GM19463 (cell line): ENCODE measurements around the gene CACNA1F.
A peak's percentile ranks its signal among the peaks of the same experiment; 100 is the strongest.

Experiments used
- ATAC-seq: cut with Tn5 transposase; IDR thresholded peaks from one replicate; pipeline ENCODE4 v1.9.1; 2021; ENCODE audit warnings: mild to moderate bottlenecking, moderate library complexity; ENCODE audit not compliant: unreplicated experiment

CACNA1F gene

GRCh38 chrX:49199906-49200771, 33.0 kb downstream of the CACNA1F start, which contains the start of gene SYP:
Gene SYP, minus strand, starts transcription at chrX:49200193. Its CDS starts 7 bp downstream, at chrX:49200186.
- peak; percentile 97 for ATAC-seq

DNA sequence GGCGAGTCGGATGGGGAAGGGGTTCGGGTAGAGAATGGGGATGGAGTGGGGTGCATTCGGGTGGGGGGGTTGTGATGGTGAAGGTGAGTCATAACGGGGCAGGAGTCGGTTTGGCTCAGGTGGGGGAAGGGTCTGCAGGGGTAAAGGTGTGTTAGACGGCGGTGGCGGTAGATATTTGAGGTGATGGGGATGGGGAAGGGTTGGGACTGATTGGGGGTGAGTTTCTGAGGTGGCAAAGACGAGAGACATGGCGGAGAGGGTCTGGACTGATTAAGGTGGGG, 33.9 kb downstream of the CACNA1F start:
- no peak for ATAC-seq

DNA sequence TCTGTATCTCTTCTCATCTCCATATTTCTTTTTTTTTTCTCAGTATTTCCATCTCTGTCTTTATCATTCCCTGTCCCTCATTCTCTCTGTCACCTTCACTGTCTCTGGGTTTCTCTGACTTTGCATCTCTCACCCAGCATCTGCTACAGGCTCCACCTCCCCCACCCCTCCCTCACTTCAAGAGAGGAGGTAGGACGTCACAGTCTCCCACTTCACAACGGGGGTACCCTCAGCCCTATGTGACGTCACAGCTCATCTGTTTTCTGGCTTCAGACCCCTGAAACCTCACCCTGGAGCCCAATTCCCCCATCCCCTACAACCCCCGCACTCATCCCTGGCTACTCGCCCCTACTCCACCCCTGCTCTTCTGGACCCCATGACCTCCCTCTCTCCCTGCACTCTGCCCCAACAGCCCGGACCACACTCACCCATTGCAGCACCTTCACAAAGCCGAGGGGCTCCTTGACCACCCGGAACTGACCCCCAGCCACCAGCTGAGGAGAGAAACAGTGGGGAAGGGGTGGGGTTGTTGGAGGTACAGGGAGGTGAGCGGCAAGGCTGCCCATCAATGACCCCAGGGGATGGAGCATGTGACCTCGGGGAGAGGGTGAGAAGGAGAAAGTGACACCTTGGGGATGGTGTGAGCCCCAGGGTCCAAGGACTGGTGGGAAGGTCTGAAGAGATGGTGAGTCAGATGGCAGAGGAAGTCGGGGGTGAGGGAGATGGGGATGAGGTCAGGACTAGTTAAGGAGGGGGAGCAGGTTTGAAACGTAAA, 34.4 kb downstream of the CACNA1F start:
- no peak for ATAC-seq

GRCh38 chrX:49197543-49198087, 35.5 kb downstream of the CACNA1F start:
- ATAC-seq: no peak

GRCh38 chrX:49193542-49193964, 39.6 kb downstream of the CACNA1F start:
- ATAC-seq: no peak

GRCh38 chrX:49192722-49193328, 40.3 kb downstream of the CACNA1F start:
- ATAC-seq: no peak

DNA sequence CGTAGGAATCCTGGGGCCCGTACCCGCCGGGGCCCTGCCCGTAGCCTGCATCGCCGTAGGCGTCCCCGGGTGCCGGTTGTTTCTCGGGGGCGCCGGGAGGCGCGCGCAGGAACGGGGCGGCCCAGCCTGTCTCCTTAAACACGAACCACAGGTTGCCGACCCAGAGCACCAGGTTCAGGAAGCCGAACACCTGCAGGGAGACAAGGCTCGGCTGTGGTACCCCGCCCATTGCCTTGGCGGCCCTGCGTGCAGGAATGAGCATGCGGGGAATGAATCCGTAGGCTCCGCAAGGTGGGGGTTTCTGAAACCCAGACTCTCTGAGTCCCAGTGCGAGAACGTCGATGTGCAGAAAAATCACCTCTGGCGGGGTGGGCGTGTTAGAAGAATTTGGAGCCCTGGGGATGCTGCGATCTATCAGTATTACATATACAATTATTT, 41.5 kb downstream of the CACNA1F start:
- ATAC-seq: peak; percentile 4

- ATAC-seq: peak; percentile 87
These were observed 42.1 kb downstream of the CACNA1F start for GRCh38 chrX:49190821-49191573.

- ATAC-seq: no peak
These were observed 43.5 kb downstream of the CACNA1F start for GRCh38 chrX:49189606-49190005.

DNA sequence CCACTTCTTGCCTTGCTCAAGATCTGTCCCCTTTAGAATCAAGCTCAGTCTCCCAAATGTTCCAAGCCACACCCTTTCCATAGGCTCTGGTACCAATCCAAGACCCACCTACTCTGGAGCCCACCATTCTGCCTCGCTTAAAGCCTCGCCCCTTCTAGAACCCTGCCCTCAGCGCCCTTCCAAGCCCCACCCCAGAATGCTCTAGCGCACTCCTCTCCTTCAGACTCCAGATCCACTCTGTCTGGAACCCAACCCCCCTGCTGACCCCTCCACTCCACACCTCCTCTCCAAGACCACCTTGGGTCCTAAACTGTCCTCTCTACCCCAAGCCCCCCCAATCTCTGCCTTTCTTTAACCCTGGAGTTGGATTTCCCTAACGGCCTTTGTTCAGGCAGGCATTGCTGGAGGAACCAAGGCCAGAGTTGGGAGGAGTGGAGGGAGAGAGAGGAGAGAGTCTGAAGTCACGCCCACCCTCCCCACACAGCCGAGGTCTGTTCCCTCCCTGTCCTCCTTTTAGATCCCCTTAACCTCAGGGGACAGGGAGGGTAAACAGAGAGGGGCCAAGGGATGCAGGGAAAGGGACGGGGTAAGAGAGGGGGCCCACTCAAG, 44.6 kb downstream of the CACNA1F start:
- no peak for ATAC-seq

GRCh38 chrX:49187526-49187925, 45.6 kb downstream of the CACNA1F start:
- no peak for ATAC-seq

- no peak for ATAC-seq
These were observed 46.1 kb downstream of the CACNA1F start for GRCh38 chrX:49187028-49187394.

DNA sequence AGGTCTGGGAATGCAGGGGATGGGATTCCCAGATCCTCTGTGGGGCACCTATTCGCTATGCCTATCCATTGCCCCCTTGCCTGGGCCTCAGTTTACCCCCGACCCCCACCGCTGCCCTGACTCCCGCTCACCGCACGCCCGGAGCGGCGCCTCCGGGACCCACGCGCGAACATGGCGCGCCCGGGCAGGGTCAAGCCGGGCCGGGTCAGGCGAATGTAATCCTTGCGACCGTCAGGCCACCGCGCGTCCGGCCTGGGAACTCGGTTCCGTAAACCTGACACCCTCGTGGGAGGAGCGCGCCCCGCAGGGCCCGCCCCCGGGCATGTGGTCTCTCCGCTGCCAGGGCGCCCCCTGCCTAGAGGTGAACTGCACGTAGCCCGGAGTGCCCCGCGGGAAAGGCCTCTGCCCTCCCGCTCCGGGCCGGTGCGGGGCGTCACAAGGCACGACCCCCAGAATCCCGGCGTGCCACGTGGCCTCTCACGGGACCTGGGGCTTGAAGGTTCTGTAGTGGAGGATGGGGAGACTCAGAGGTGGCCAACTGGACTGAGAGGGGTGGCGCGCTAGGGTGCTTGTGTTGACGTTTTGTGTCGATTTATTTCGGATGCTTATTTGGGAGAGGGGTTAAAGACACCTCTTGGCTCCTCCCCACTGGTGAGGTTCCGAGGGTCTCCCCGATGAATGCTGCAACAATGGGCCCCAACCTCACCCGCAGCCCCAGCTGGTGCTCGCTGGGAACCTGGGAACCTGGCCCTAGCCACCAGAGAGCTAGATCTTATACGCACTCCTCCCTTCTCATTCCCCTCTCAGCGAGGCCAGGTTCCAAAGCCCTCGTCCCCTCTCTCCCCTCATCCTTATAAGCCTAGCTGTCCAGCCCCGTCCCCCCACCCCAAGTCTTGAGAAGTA, 46.8 kb downstream of the CACNA1F start, which contains the start of gene PRICKLE3:
TSS of gene PRICKLE3 (minus strand) at position 249 of the 903 bp plus-strand sequence. CDS start at position 173, 76 bp downstream.
- ATAC-seq: peak; percentile 25

DNA sequence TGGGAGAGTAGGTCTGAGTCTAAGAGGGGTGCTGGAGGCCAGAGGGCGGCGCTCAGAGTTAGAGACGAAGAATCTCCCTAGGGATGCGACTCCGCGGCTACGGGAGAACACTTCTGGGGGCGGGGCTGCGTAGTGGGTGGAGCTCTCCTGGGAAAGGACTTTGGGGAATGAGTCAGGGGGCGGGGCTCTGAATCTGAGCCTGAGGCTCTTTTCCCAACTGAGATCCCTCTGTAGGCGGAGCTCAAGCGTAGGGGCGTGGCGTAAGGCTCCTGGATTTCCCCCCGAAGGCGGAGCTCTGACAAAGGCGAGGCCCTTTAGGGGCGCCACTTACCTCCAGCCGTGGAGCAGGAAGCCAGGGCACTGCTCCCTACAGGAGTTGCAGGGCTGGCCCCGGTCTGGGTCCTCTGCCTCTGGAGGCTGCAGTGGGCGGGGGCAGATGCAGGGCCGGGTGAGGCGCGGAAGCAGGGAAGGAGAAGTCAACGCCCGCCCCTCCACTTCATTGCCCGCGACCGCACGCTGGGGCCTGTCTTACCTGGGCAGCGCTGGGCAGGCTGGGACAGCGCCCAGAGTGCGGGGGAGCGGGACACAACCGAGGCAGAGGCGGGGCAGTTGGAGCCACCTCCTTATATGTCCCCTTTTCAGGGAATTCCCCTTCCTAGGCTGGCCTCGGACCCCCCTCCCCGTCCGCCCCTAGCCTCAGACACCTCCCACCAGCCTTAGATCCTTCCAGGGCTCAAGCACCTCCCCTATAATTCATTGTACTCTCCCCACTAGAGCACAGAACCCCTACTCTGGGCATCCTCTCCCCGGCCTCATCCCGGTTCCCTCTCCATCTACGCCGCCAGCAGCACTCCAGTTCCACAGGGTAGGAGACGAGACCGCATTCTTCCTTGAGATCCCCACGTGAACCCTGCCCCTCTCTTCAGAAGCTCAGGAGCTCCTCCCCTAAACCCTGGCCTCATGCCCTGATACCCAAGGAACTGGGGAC, 48.6 kb downstream of the CACNA1F start:
- ATAC-seq: peak; percentile 46

- ATAC-seq: no peak
These were observed 49.3 kb downstream of the CACNA1F start for GRCh38 chrX:49183701-49184281.

GRCh38 chrX:49179358-49179757, 53.8 kb downstream of the CACNA1F start:
- no peak for ATAC-seq

DNA sequence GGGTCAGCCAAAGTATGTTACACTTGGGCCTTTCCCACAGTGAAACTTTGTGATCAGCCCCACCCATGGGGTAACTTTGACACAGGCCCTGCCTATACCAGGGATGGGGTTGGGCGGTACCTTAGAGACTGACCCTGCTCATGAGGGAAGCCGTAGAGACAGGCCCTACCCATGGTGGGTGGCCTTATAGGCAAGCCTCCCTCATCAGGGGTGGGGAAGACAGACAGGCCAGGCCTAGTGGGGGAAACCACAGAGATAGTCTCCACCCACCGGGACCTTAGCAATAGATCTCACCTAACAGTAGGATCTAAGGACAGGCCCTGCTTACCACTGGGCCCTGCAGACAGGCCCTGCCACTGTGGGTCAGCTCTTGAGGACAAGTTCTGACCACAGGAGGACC, 54.6 kb downstream of the CACNA1F start:
- no peak for ATAC-seq
